Measurements from ENCODE around the gene PIPOX.

The PIPOX gene

GRCh38 chr17:29007860-29008455 is 35.0 kb upstream of the PIPOX start:
- no peak overlapping the region for H3K4me3 ChIP-seq (ENCODE audit: low read length)
- H3K9me3 ChIP-seq (ENCODE audit: control insufficient read depth, low read depth, low read length), result no peaks in the 10 kb centered on the region
- H3K9ac ChIP-seq (ENCODE audit: low read length), result no peak overlapping the region
- H3K27me3 ChIP-seq (ENCODE audit: control insufficient read depth, insufficient read depth, low read length), result peaks cover 43% of the 10 kb centered on the region
- H3K4me1 ChIP-seq (ENCODE audit: control insufficient read depth, low read depth, low read length), result peaks cover 31% of the 10 kb centered on the region
- no peak overlapping the region for H3K27ac ChIP-seq (ENCODE audit: low read length)
- no peaks in the 10 kb centered on the region for H3K36me3 ChIP-seq (ENCODE audit: control insufficient read depth, low read depth, low read length)

GRCh38 chr17:29008591-29008990 is 34.4 kb upstream of the PIPOX start:
- no peak overlapping the region for H3K4me3 ChIP-seq (ENCODE audit: low read length)
- peaks cover 31% of the 10 kb centered on the region for H3K4me1 ChIP-seq (ENCODE audit: control insufficient read depth, low read depth, low read length)
- peaks cover 40% of the 10 kb centered on the region for H3K27me3 ChIP-seq (ENCODE audit: control insufficient read depth, insufficient read depth, low read length)

GRCh38 chr17:29010129-29010528 is 32.8 kb upstream of the PIPOX start:
- Histone ChIP-seq H3K27ac (ENCODE audit: low read length) (no peak overlapping the region), H3K9me3 (ENCODE audit: control insufficient read depth, low read depth, low read length) (no peaks in the 10 kb centered on the region), H3K9ac (ENCODE audit: low read length) (no peak overlapping the region), H3K4me1 (ENCODE audit: control insufficient read depth, low read depth, low read length) (peaks cover 38% of the 10 kb centered on the region), H3K27me3 (ENCODE audit: control insufficient read depth, insufficient read depth, low read length) (peaks cover 25% of the 10 kb centered on the region), H3K36me3 (ENCODE audit: control insufficient read depth, low read depth, low read length) (no peaks in the 10 kb centered on the region), H3K4me3 (ENCODE audit: low read length) (no peak overlapping the region)

More at GRCh38 chr17:29008591-29008990, 34.4 kb upstream of the PIPOX start:
- H3K36me3 ChIP-seq (ENCODE audit: control insufficient read depth, low read depth, low read length), result no peaks in the 10 kb centered on the region
- no peak overlapping the region for H3K27ac ChIP-seq (ENCODE audit: low read length)
- H3K9ac ChIP-seq (ENCODE audit: low read length), result no peak overlapping the region
- H3K9me3 ChIP-seq (ENCODE audit: control insufficient read depth, low read depth, low read length), result no peaks in the 10 kb centered on the region

GRCh38 chr17:29010586-29010985 is 32.4 kb upstream of the PIPOX start:
- no peak overlapping the region for H3K27ac ChIP-seq (ENCODE audit: low read length)
- H3K4me1 ChIP-seq (ENCODE audit: control insufficient read depth, low read depth, low read length), result peaks cover 39% of the 10 kb centered on the region
- no peak overlapping the region for H3K9ac ChIP-seq (ENCODE audit: low read length)
- H3K4me3 ChIP-seq (ENCODE audit: low read length), result peak overlapping the region; percentile 2
- peaks cover 21% of the 10 kb centered on the region for H3K27me3 ChIP-seq (ENCODE audit: control insufficient read depth, insufficient read depth, low read length)
- no peaks in the 10 kb centered on the region for H3K36me3 ChIP-seq (ENCODE audit: control insufficient read depth, low read depth, low read length)
- H3K9me3 ChIP-seq (ENCODE audit: control insufficient read depth, low read depth, low read length), result no peaks in the 10 kb centered on the region

- no peaks in the 10 kb centered on the region for H3K9me3 ChIP-seq (ENCODE audit: control insufficient read depth, low read depth, low read length)
- no peak overlapping the region for H3K4me3 ChIP-seq (ENCODE audit: low read length)
- no peak overlapping the region for H3K9ac ChIP-seq (ENCODE audit: low read length)
- H3K4me1 ChIP-seq (ENCODE audit: control insufficient read depth, low read depth, low read length), result peaks cover 45% of the 10 kb centered on the region
- no peak overlapping the region for H3K27ac ChIP-seq (ENCODE audit: low read length)
- peaks cover 6% of the 10 kb centered on the region for H3K27me3 ChIP-seq (ENCODE audit: control insufficient read depth, insufficient read depth, low read length)
- no peaks in the 10 kb centered on the region for H3K36me3 ChIP-seq (ENCODE audit: control insufficient read depth, low read depth, low read length)
These were observed 30.4 kb upstream of the PIPOX start for GRCh38 chr17:29012535-29012934.

GRCh38 chr17:29014716-29015115 is 28.2 kb upstream of the PIPOX start:
- Histone ChIP-seq H3K27ac (ENCODE audit: low read length) (no peak overlapping the region), H3K27me3 (ENCODE audit: control insufficient read depth, insufficient read depth, low read length) (no peaks in the 10 kb centered on the region), H3K9me3 (ENCODE audit: control insufficient read depth, low read depth, low read length) (no peaks in the 10 kb centered on the region), H3K4me1 (ENCODE audit: control insufficient read depth, low read depth, low read length) (peaks cover 50% of the 10 kb centered on the region), H3K4me3 (ENCODE audit: low read length) (no peak overlapping the region), H3K9ac (ENCODE audit: low read length) (no peak overlapping the region), H3K36me3 (ENCODE audit: control insufficient read depth, low read depth, low read length) (no peaks in the 10 kb centered on the region)

- Histone ChIP-seq H3K9me3 (ENCODE audit: control insufficient read depth, low read depth, low read length) (no peaks in the 10 kb centered on the region), H3K4me1 (ENCODE audit: control insufficient read depth, low read depth, low read length) (peaks cover 50% of the 10 kb centered on the region), H3K4me3 (ENCODE audit: low read length) (no peak overlapping the region), H3K9ac (ENCODE audit: low read length) (no peak overlapping the region), H3K27ac (ENCODE audit: low read length) (no peak overlapping the region), H3K36me3 (ENCODE audit: control insufficient read depth, low read depth, low read length) (no peaks in the 10 kb centered on the region), H3K27me3 (ENCODE audit: control insufficient read depth, insufficient read depth, low read length) (peaks cover 11% of the 10 kb centered on the region)
These were observed 26.4 kb upstream of the PIPOX start for GRCh38 chr17:29016345-29017210.

GRCh38 chr17:29018788-29019474 is 24.0 kb upstream of the PIPOX start:
- peaks cover 50% of the 10 kb centered on the region for H3K4me1 ChIP-seq (ENCODE audit: control insufficient read depth, low read depth, low read length)
- H3K27ac ChIP-seq (ENCODE audit: low read length), result no peak overlapping the region

GRCh38 chr17:29019475-29020181 is 23.3 kb upstream of the PIPOX start:
- Histone ChIP-seq H3K27ac (ENCODE audit: low read length) (no peak overlapping the region), H3K9ac (ENCODE audit: low read length) (no peak overlapping the region), H3K27me3 (ENCODE audit: control insufficient read depth, insufficient read depth, low read length) (peaks cover 15% of the 10 kb centered on the region), H3K9me3 (ENCODE audit: control insufficient read depth, low read depth, low read length) (no peaks in the 10 kb centered on the region), H3K4me1 (ENCODE audit: control insufficient read depth, low read depth, low read length) (peaks cover 48% of the 10 kb centered on the region), H3K36me3 (ENCODE audit: control insufficient read depth, low read depth, low read length) (no peaks in the 10 kb centered on the region), H3K4me3 (ENCODE audit: low read length) (peak overlapping the region; percentile 33)

More at GRCh38 chr17:29018788-29019474, 24.0 kb upstream of the PIPOX start:
- Histone ChIP-seq H3K36me3 (ENCODE audit: control insufficient read depth, low read depth, low read length) (no peaks in the 10 kb centered on the region), H3K9ac (ENCODE audit: low read length) (no peak overlapping the region), H3K9me3 (ENCODE audit: control insufficient read depth, low read depth, low read length) (no peaks in the 10 kb centered on the region), H3K4me3 (ENCODE audit: low read length) (peak overlapping the region; percentile 33), H3K27me3 (ENCODE audit: control insufficient read depth, insufficient read depth, low read length) (peaks cover 15% of the 10 kb centered on the region)

- Histone ChIP-seq H3K4me3 (ENCODE audit: low read length) (no peak overlapping the region), H3K4me1 (ENCODE audit: control insufficient read depth, low read depth, low read length) (peaks cover 42% of the 10 kb centered on the region), H3K9ac (ENCODE audit: low read length) (no peak overlapping the region), H3K9me3 (ENCODE audit: control insufficient read depth, low read depth, low read length) (no peaks in the 10 kb centered on the region), H3K27me3 (ENCODE audit: control insufficient read depth, insufficient read depth, low read length) (peaks cover 15% of the 10 kb centered on the region), H3K36me3 (ENCODE audit: control insufficient read depth, low read depth, low read length) (no peaks in the 10 kb centered on the region), H3K27ac (ENCODE audit: low read length) (no peak overlapping the region)
These were observed 22.4 kb upstream of the PIPOX start for GRCh38 chr17:29020576-29020975.

GRCh38 chr17:29021226-29021625 is 21.7 kb upstream of the PIPOX start:
- no peak overlapping the region for H3K27ac ChIP-seq (ENCODE audit: low read length)
- peaks cover 15% of the 10 kb centered on the region for H3K27me3 ChIP-seq (ENCODE audit: control insufficient read depth, insufficient read depth, low read length)
- H3K4me3 ChIP-seq (ENCODE audit: low read length), result no peak overlapping the region
- H3K36me3 ChIP-seq (ENCODE audit: control insufficient read depth, low read depth, low read length), result no peaks in the 10 kb centered on the region
- no peak overlapping the region for H3K9ac ChIP-seq (ENCODE audit: low read length)
- H3K9me3 ChIP-seq (ENCODE audit: control insufficient read depth, low read depth, low read length), result no peaks in the 10 kb centered on the region
- H3K4me1 ChIP-seq (ENCODE audit: control insufficient read depth, low read depth, low read length), result peaks cover 42% of the 10 kb centered on the region

Measured in iPS-18a (cell line).